ENCODE results near the gene GPC2.
A peak's percentile ranks its signal among the peaks of the same experiment; 100 is the strongest.

GPC2 gene

GRCh38 chr7:100210805-100211204, 33.6 kb upstream of the GPC2 start:
- TF ChIP-seq CTCF (IDR thresholded peaks at IDR 0.05): no peak
- Histone ChIP-seq H3K36me3 (ENCODE audit: control insufficient read depth, insufficient read depth, low read length) (no peaks in the 10 kb centered on the region), H3K79me2 (no peaks in the 10 kb centered on the region), H3K4me1 (peaks cover 14% of the 10 kb centered on the region), H3K9ac (no peak overlapping the region), H2AFZ (no peak overlapping the region), H3K4me2 (ENCODE audit: low read length) (no peak overlapping the region), H3K27ac (peak overlapping the region; percentile 9), H3K9me3 (ENCODE audit: control insufficient read depth, low read length) (no peaks in the 10 kb centered on the region), H3K4me3 (ENCODE audit: low read depth, low read length) (no peak overlapping the region), H3K27me3 (ENCODE audit: control insufficient read depth, insufficient read depth, low read length) (no peaks in the 10 kb centered on the region)

- Histone ChIP-seq H3K4me3 (ENCODE audit: low read depth, low read length) (no peak overlapping the region), H3K79me2 (no peaks in the 10 kb centered on the region), H3K27ac (peak overlapping the region; percentile 54), H3K36me3 (ENCODE audit: control insufficient read depth, insufficient read depth, low read length) (no peaks in the 10 kb centered on the region), H3K9ac (no peak overlapping the region), H3K9me3 (ENCODE audit: control insufficient read depth, low read length) (no peaks in the 10 kb centered on the region), H3K4me1 (peaks cover 14% of the 10 kb centered on the region), H3K27me3 (ENCODE audit: control insufficient read depth, insufficient read depth, low read length) (no peaks in the 10 kb centered on the region), H3K4me2 (ENCODE audit: low read length) (no peak overlapping the region), H2AFZ (peak overlapping the region; percentile 24)
- no peak for TF ChIP-seq CTCF (IDR thresholded peaks at IDR 0.05)
Observed at GRCh38 chr7:100209493-100209892, 32.3 kb upstream of the GPC2 start.

GRCh38 chr7:100208911-100209408, 31.8 kb upstream of the GPC2 start:
- peak overlapping the region; percentile 54 for H3K27ac ChIP-seq
- no peak for TF ChIP-seq CTCF (IDR thresholded peaks at IDR 0.05)
- H2AFZ ChIP-seq: peak overlapping the region; percentile 24
- H3K9ac ChIP-seq: no peak overlapping the region
- peaks cover 14% of the 10 kb centered on the region for H3K4me1 ChIP-seq
- H3K4me2 ChIP-seq (ENCODE audit: low read length): no peak overlapping the region
- H3K9me3 ChIP-seq (ENCODE audit: control insufficient read depth, low read length): no peaks in the 10 kb centered on the region
- H3K4me3 ChIP-seq (ENCODE audit: low read depth, low read length): no peak overlapping the region
- no peaks in the 10 kb centered on the region for H3K79me2 ChIP-seq
- H3K27me3 ChIP-seq (ENCODE audit: control insufficient read depth, insufficient read depth, low read length): no peaks in the 10 kb centered on the region
- H3K36me3 ChIP-seq (ENCODE audit: control insufficient read depth, insufficient read depth, low read length): no peaks in the 10 kb centered on the region

GRCh38 chr7:100204454-100204853, 27.3 kb upstream of the GPC2 start:
- H3K4me1 ChIP-seq: peaks cover 11% of the 10 kb centered on the region

More at GRCh38 chr7:100204454-100204853, 27.3 kb upstream of the GPC2 start:
- Histone ChIP-seq H3K4me3 (ENCODE audit: low read depth, low read length) (no peak overlapping the region), H3K27me3 (ENCODE audit: control insufficient read depth, insufficient read depth, low read length) (no peaks in the 10 kb centered on the region), H3K27ac (no peak overlapping the region), H3K9me3 (ENCODE audit: control insufficient read depth, low read length) (no peaks in the 10 kb centered on the region), H3K9ac (no peak overlapping the region), H3K4me2 (ENCODE audit: low read length) (no peak overlapping the region), H3K79me2 (no peaks in the 10 kb centered on the region), H3K36me3 (ENCODE audit: control insufficient read depth, insufficient read depth, low read length) (no peaks in the 10 kb centered on the region), H2AFZ (no peak overlapping the region)
- TF ChIP-seq CTCF (IDR thresholded peaks at IDR 0.05): no peak
